ENCODE measurements around the gene CRYL1. TPM values are rescaled to one million over a fixed set of nuclear protein-coding genes. Genes with fewer than 3 reads are reported as not detected.

CRYL1 gene
- total and polyA plus RNA-seq, 9 of the 15 experiments (the other 6 are each of a cell fraction or from before 2014, with no cell fraction given), result 1.0 to 6.9 (median 2.4) TPM

DNA sequence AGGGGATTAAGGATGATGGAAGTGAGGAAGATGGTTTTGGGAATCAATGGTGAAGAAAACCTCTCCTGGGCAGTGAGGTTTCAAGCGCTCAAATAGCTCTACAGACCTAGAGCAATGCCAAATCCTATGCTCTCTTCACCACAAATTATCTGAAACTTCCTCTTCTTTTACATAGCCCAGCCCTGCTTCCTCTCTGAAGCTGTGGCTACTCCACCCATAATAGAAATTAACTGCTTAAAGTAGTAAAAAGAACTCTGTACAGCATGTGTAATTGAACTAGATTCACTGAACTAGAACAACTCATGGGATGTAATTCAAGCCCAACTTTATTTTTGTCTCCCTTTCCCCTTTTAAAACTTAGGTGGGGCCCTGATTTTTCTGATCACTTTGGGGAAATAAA lies 20.9 kb upstream of the CRYL1 start:
- Histone ChIP-seq H3K9me1 (ENCODE audit: control insufficient read depth, insufficient read depth, low read length) (no peaks in the 10 kb centered on the region), H3K9me3 (replicated peaks; ENCODE audit: control insufficient read depth, insufficient read depth, low read depth, low read length) (no peaks in the 10 kb centered on the region), H2AFZ (ENCODE audit: low read depth, low read length) (no peak overlapping the region), H4K20me1 (replicated peaks; ENCODE audit: control insufficient read depth, insufficient read depth, low read length) (no peaks in the 10 kb centered on the region), H3K27ac (ENCODE audit: extremely low read depth, low read depth, low read length) (no peak overlapping the region), H3K79me2 (ENCODE audit: control insufficient read depth, insufficient read depth, low read length) (no peaks in the 10 kb centered on the region), H3K4me3 (no peak overlapping the region), H3K4me2 (ENCODE audit: insufficient read depth, low read length) (no peak overlapping the region), H3K9ac (ENCODE audit: insufficient read depth in 1 of 2, low read depth in 2 of 2, low read length in 2 of 2) (no peak overlapping the region), H3K4me1 (replicated peaks in 1 of 2; ENCODE audit: control insufficient read depth in 2 of 2, insufficient read depth in 2 of 2, low read length in 2 of 2) (no peaks in the 10 kb centered on the region; a peak in 1 of 5 replicates), H3K27me3 (ENCODE audit: control insufficient read depth in 2 of 2, insufficient read depth in 2 of 2, low read length in 2 of 2) (no peaks in the 10 kb centered on the region), H3K36me3 (ENCODE audit: control insufficient read depth, insufficient read depth, low read length) (no peaks in the 10 kb centered on the region)
- no TSS peak for BruUV-seq (replicated peaks)
- in situ Hi-C loops (cut with MboI), result no loop called here
- ATAC-seq, result no peak
- intact Hi-C loops (cut with micrococcal nuclease), result no loop called here
- no peak for FAIRE-seq
- ChIA-PET CTCF (ENCODE audit: low intra/inter-chr PET ratio) (no interaction called here), POLR2A (interaction anchor here (1.2 kb wide), 1 partner anchor 10 kb away, joined by 3 read pairs; no protein-coding TSS in a partner anchor)
- 11% methylated on average over 1 of the region's 1 CpG for WGBS (ENCODE audit: insufficient coverage, low coverage, missing lambda C conversion rate)
- no peak for DNase-seq (ENCODE audit: extremely low read depth in 1 of 4, low spot score in 3 of 4)
- TF ChIP-seq ZC3H8 (IDR thresholded peaks at IDR 0.05) (no peak), ILF3 (IDR thresholded peaks at IDR 0.05; ENCODE audit: borderline replicate concordance) (no peak), KLF13 (tag; IDR thresholded peaks at IDR 0.05; ENCODE audit: borderline replicate concordance, low read depth) (no peak), ZKSCAN1 (IDR thresholded peaks at IDR 0.05; ENCODE audit: low read depth, low read length) (no peak), MAFG (tag; conservative IDR thresholded peaks at IDR 0.05) (no peak), NFRKB (IDR thresholded peaks at IDR 0.05; ENCODE audit: low read depth) (no peak), BCOR (IDR thresholded peaks at IDR 0.05) (no peak), RNF2 (IDR thresholded peaks at IDR 0.05) (no peak), SMARCA4 (IDR thresholded peaks at IDR 0.05) (no peak)
- TF ChIP-seq, protein P1, sequence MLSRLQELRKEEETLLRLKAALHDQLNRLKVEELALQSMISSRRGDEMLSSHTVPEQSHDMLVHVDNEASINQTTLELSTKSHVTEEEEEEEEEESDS (CRISPR knock-in tag; IDR thresholded peaks at IDR 0.05), result no peak
- TF ChIP-seq, protein P2, sequence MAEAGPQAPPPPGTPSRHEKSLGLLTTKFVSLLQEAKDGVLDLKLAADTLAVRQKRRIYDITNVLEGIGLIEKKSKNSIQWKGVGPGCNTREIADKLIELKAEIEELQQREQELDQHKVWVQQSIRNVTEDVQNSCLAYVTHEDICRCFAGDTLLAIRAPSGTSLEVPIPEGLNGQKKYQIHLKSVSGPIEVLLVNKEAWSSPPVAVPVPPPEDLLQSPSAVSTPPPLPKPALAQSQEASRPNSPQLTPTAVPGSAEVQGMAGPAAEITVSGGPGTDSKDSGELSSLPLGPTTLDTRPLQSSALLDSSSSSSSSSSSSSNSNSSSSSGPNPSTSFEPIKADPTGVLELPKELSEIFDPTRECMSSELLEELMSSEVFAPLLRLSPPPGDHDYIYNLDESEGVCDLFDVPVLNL (CRISPR knock-in tag; IDR thresholded peaks at IDR 0.05; ENCODE audit: low read depth), result no peak
- TF ChIP-seq, protein P3, sequence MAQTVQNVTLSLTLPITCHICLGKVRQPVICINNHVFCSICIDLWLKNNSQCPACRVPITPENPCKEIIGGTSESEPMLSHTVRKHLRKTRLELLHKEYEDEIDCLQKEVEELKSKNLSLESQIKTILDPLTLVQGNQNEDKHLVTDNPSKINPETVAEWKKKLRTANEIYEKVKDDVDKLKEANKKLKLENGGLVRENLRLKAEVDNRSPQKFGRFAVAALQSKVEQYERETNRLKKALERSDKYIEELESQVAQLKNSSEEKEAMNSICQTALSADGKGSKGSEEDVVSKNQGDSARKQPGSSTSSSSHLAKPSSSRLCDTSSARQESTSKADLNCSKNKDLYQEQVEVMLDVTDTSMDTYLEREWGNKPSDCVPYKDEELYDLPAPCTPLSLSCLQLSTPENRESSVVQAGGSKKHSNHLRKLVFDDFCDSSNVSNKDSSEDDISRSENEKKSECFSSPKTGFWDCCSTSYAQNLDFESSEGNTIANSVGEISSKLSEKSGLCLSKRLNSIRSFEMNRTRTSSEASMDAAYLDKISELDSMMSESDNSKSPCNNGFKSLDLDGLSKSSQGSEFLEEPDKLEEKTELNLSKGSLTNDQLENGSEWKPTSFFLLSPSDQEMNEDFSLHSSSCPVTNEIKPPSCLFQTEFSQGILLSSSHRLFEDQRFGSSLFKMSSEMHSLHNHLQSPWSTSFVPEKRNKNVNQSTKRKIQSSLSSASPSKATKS (CRISPR knock-in tag; IDR thresholded peaks at IDR 0.05), result no peak
- TF ChIP-seq, protein P4, sequence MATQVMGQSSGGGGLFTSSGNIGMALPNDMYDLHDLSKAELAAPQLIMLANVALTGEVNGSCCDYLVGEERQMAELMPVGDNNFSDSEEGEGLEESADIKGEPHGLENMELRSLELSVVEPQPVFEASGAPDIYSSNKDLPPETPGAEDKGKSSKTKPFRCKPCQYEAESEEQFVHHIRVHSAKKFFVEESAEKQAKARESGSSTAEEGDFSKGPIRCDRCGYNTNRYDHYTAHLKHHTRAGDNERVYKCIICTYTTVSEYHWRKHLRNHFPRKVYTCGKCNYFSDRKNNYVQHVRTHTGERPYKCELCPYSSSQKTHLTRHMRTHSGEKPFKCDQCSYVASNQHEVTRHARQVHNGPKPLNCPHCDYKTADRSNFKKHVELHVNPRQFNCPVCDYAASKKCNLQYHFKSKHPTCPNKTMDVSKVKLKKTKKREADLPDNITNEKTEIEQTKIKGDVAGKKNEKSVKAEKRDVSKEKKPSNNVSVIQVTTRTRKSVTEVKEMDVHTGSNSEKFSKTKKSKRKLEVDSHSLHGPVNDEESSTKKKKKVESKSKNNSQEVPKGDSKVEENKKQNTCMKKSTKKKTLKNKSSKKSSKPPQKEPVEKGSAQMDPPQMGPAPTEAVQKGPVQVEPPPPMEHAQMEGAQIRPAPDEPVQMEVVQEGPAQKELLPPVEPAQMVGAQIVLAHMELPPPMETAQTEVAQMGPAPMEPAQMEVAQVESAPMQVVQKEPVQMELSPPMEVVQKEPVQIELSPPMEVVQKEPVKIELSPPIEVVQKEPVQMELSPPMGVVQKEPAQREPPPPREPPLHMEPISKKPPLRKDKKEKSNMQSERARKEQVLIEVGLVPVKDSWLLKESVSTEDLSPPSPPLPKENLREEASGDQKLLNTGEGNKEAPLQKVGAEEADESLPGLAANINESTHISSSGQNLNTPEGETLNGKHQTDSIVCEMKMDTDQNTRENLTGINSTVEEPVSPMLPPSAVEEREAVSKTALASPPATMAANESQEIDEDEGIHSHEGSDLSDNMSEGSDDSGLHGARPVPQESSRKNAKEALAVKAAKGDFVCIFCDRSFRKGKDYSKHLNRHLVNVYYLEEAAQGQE (IDR thresholded peaks at IDR 0.05; ENCODE audit: borderline replicate concordance), result no peak
- TF ChIP-seq, protein P4 (CRISPR knock-in tag; IDR thresholded peaks at IDR 0.05; ENCODE audit: low read depth), result no peak

Data from K562 (cell line).